ENCODE results near the gene NIBAN1. TPM values are rescaled to one million over a fixed set of nuclear protein-coding genes. Genes with fewer than 3 reads are reported as not detected.

Gene NIBAN1
- total and polyA plus RNA-seq, 2 donors (not counting 3 experiments of a cell fraction or from before 2014, with no cell fraction given), result 0.23 to 2.8 TPM

- no peaks in the 10 kb centered on the region for H3K9me3 ChIP-seq (replicated peaks; ENCODE audit: control insufficient read depth, insufficient read depth, low read length)
- intact Hi-C loops (cut with micrococcal nuclease), result no loop called here
- no peak overlapping the region for H3K4me3 ChIP-seq (replicated peaks in 1 of 3; ENCODE audit: insufficient read depth in 1 of 3, low read depth in 1 of 3, low read length in 3 of 3)
- BruUV-seq (replicated peaks), result no TSS peak
- H3K9me1 ChIP-seq (replicated peaks; ENCODE audit: control insufficient read depth, extremely low read depth, insufficient read depth, low read length), result no peaks in the 10 kb centered on the region
- H4K20me1 ChIP-seq (replicated peaks; ENCODE audit: control insufficient read depth, extremely low read depth, insufficient read depth, low read length), result no peaks in the 10 kb centered on the region
- no peaks in the 10 kb centered on the region for H3K27me3 ChIP-seq (ENCODE audit: control insufficient read depth in 2 of 2, insufficient read depth in 2 of 2, low read length in 2 of 2)
- no peaks in the 10 kb centered on the region for H3K79me2 ChIP-seq (ENCODE audit: control insufficient read depth, insufficient read depth, low read length)
- FAIRE-seq, result no peak
- H3K27ac ChIP-seq (ENCODE audit: insufficient read depth, low read depth, low read length), result no peak overlapping the region
- H3K4me1 ChIP-seq (ENCODE audit: control insufficient read depth, extremely low read depth, insufficient read depth, low read length), result no peaks in the 10 kb centered on the region
- H3K9ac ChIP-seq (replicated peaks; ENCODE audit: extremely low read depth, insufficient read depth, low read length), result no peak overlapping the region
- no peak overlapping the region for H3K4me2 ChIP-seq (ENCODE audit: insufficient read depth, low read length)
- CTCF ChIA-PET, result interaction anchor here (1.2 kb wide), 1 partner anchor 17 kb away, joined by 3 read pairs; no protein-coding TSS in a partner anchor
- dilution Hi-C loops (cut with MboI; ENCODE audit: extremely low pct_ligation_motif_present, low sequenced_read_pairs), result no loop called here
- POLR2A ChIA-PET, result no interaction called here
- no peak for DNase-seq (ENCODE audit: low read depth, low spot score)
- TF ChIP-seq, protein P1, sequence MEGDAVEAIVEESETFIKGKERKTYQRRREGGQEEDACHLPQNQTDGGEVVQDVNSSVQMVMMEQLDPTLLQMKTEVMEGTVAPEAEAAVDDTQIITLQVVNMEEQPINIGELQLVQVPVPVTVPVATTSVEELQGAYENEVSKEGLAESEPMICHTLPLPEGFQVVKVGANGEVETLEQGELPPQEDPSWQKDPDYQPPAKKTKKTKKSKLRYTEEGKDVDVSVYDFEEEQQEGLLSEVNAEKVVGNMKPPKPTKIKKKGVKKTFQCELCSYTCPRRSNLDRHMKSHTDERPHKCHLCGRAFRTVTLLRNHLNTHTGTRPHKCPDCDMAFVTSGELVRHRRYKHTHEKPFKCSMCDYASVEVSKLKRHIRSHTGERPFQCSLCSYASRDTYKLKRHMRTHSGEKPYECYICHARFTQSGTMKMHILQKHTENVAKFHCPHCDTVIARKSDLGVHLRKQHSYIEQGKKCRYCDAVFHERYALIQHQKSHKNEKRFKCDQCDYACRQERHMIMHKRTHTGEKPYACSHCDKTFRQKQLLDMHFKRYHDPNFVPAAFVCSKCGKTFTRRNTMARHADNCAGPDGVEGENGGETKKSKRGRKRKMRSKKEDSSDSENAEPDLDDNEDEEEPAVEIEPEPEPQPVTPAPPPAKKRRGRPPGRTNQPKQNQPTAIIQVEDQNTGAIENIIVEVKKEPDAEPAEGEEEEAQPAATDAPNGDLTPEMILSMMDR (IDR thresholded peaks at IDR 0.05; ENCODE audit: extremely low read depth in 1 of 2, insufficient read depth in 1 of 2, low read depth in 1 of 2, low read length in 2 of 2), result no peak
- TF ChIP-seq MYC (IDR thresholded peaks at IDR 0.05; ENCODE audit: low read depth, low read length) (no peak), POLR2AphosphoS5 (IDR thresholded peaks at IDR 0.05; ENCODE audit: insufficient read depth, low read depth, low read length) (no peak), FOS (IDR thresholded peaks at IDR 0.05; ENCODE audit: borderline replicate concordance, insufficient read depth, low read length) (no peak), JUN (IDR thresholded peaks at IDR 0.05; ENCODE audit: borderline replicate concordance, insufficient read depth, insufficient read length, low read depth) (no peak), MAX (IDR thresholded peaks at IDR 0.05; ENCODE audit: insufficient read depth, insufficient read length) (no peak), EZH2 (IDR thresholded peaks at IDR 0.05; ENCODE audit: borderline replicate concordance, low read depth, low read length, severe bottlenecking) (no peak), GATA2 (IDR thresholded peaks at IDR 0.05; ENCODE audit: insufficient read depth, insufficient read length, low read depth, low read length) (no peak), POLR2A (IDR thresholded peaks at IDR 0.05; ENCODE audit: low read depth, low read length) (no peak)
- H3K36me3 ChIP-seq (ENCODE audit: control insufficient read depth in 2 of 2, extremely low read depth in 1 of 2, insufficient read depth in 2 of 2, low read length in 2 of 2), result no peaks in the 10 kb centered on the region
- H2AFZ ChIP-seq (ENCODE audit: low read depth, low read length), result no peak overlapping the region
Measured at GRCh38 chr1:184928394-184928793, 45.9 kb downstream of the NIBAN1 start.

Small RNA genes lying within 50 kb of the gene (small RNA-seq; reads per million reads assigned to genes)
- not detected for gene RNA5SP72 (ENCODE audit: insufficient read depth, insufficient read length, low read depth, low replicate concordance)

Other genes starting within 250 kb of the NIBAN1 start
- 26.3 and 33.5 TPM in 2 replicates for gene EDEM3, start 219.7 kb downstream of the NIBAN1 start, total RNA-seq
- 3.4 and 6.6 TPM in 2 replicates for gene EDEM3, start 219.7 kb downstream of the NIBAN1 start, polyA plus RNA-seq
- gene RNF2, start 71.0 kb upstream of the NIBAN1 start, total RNA-seq, result 26.0 and 30.6 TPM in 2 replicates
- gene RNF2, start 71.0 kb upstream of the NIBAN1 start, polyA plus RNA-seq, result 10.3 and 13.6 TPM in 2 replicates
- gene TRMT1L, start 182.4 kb upstream of the NIBAN1 start, total RNA-seq, result 12.8 and 16.1 TPM in 2 replicates
- gene TRMT1L, start 182.4 kb upstream of the NIBAN1 start, polyA plus RNA-seq, result 7.4 and 7.9 TPM in 2 replicates
- 3.6 and 4.3 TPM in 2 replicates for gene SWT1, start 182.7 kb upstream of the NIBAN1 start, total RNA-seq
- 0.78 and 1.0 TPM in 2 replicates for gene SWT1, start 182.7 kb upstream of the NIBAN1 start, polyA plus RNA-seq

Data from endothelial cell of umbilical vein (primary cell).